GM12878 (cell line): ENCODE measurements around the gene RBPJL.

Experiments used
- NRF1 ChIP-seq: conservative IDR thresholded peaks from 2 replicates; pipeline ENCODE4 v1.6.1; 2011; ENCODE audit warnings: mild to moderate bottlenecking, low read depth, low read length, improper control_type of control experiment
- SMC3 ChIP-seq: IDR thresholded peaks from 2 replicates; pipeline ENCODE4 v1.6.1; 2011; ENCODE audit warnings: low read length, improper control_type of control experiment, borderline replicate concordance
- TF ChIP-seq, protein P1 (sequence below), 3 experiments: IDR thresholded peaks in 2 of 3; conservative IDR thresholded peaks in 1 of 3; 2 replicates each; pipeline ENCODE4 v1.5.1; 2011; ENCODE audit warnings: low read depth in 3 of 3, low read length in 3 of 3, mild to moderate bottlenecking in 3 of 3, control low read depth in 2 of 3, moderate library complexity in 2 of 3, inconsistent platforms in 1 of 3, mixed read lengths in 1 of 3; ENCODE audit not compliant: control insufficient read depth in 2 of 3, insufficient read depth in 1 of 3; ENCODE audit errors: extremely low read depth in 1 of 3
- TF ChIP-seq, protein P2 (sequence below): IDR thresholded peaks from 2 replicates; pipeline ENCODE4 v1.6.1; 2012; ENCODE audit warnings: low read depth, low read length, improper control_type of control experiment

DNA sequence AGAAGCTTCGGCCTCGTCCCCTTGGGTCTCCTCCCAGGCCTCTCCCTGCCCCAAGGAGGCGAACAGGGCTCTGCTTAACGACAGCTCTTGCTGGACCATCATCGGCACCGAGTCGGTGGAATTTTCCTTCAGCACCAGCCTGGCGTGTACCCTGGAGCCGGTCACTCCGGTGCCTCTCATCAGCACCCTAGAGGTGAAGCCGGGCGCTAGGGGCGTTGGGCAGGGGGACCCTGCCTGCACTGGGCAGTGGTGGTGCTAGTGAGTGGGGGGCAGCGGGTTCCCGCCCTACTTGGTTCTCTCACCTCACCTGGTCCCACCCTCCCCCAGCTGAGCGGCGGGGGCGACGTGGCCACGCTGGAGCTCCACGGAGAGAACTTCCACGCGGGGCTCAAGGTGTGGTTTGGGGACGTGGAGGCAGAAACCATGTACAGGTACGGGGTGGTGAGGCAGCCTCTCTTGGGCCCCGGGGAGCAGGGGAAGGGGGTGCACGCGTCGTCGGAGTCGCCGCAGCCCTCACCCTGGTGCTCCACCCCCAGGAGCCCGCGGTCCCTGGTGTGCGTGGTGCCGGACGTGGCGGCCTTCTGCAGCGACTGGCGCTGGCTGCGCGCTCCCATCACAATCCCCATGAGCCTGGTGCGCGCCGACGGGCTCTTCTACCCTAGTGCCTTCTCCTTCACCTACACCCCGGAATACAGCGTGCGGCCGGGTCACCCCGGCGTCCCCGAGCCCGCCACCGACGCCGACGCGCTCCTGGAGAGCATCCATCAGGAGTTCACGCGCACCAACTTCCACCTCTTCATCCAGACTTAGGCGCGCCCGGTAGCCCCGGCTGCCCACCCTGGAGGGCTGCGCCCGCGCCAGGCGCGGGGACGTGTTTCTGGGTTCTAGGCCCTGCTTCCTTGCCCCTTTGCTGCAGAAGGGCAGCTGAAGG is 9.8 kb downstream of the RBPJL start:
- TF ChIP-seq SMC3 (no peak), NRF1 (no peak)
- TF ChIP-seq, protein P1, sequence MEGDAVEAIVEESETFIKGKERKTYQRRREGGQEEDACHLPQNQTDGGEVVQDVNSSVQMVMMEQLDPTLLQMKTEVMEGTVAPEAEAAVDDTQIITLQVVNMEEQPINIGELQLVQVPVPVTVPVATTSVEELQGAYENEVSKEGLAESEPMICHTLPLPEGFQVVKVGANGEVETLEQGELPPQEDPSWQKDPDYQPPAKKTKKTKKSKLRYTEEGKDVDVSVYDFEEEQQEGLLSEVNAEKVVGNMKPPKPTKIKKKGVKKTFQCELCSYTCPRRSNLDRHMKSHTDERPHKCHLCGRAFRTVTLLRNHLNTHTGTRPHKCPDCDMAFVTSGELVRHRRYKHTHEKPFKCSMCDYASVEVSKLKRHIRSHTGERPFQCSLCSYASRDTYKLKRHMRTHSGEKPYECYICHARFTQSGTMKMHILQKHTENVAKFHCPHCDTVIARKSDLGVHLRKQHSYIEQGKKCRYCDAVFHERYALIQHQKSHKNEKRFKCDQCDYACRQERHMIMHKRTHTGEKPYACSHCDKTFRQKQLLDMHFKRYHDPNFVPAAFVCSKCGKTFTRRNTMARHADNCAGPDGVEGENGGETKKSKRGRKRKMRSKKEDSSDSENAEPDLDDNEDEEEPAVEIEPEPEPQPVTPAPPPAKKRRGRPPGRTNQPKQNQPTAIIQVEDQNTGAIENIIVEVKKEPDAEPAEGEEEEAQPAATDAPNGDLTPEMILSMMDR (IDR thresholded peaks at IDR 0.05 in 2 of 3, conservative IDR thresholded peaks at IDR 0.05 in 1 of 3; ENCODE audit: control insufficient read depth in 2 of 3, extremely low read depth in 1 of 3, insufficient read depth in 1 of 3, low read depth in 3 of 3, low read length in 3 of 3), result no peak
- TF ChIP-seq, protein P2, sequence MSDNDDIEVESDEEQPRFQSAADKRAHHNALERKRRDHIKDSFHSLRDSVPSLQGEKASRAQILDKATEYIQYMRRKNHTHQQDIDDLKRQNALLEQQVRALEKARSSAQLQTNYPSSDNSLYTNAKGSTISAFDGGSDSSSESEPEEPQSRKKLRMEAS, result no peak
